Calu3 (cell line): ENCODE data around the gene RSF1. TPM values are rescaled to one million over a fixed set of nuclear protein-coding genes. Genes with fewer than 3 reads are reported as not detected.

ENCODE experiments used
- BruUV-seq: library from RNA; stranded (reverse); fragments of 400-500 nt; replicated peaks from 2 replicates; lab custom pipeline; 2021; lab: Mats Ljungman, UMichigan
- CTCF ChIA-PET: fragments of 300-600 bp; sonication (Branson Sonifier 250); formaldehyde crosslinking; loops from one replicate; lab custom pipeline; 2022; ENCODE audit warnings: antibody characterized with exemption; lab: Charles Lee
- DNase-seq: peaks from one replicate; pipeline ENCODE4 v3.0.0; 2022
- H3K27ac Mint-ChIP-seq: one replicate; pipeline ENCODE4 v1.8.0; 2022; ENCODE audit warnings: mixed read lengths; ENCODE audit not compliant: unreplicated experiment
- H3K27me3 Mint-ChIP-seq: one replicate; pipeline ENCODE4 v1.8.0; 2022; ENCODE audit warnings: mixed read lengths; ENCODE audit not compliant: unreplicated experiment
- H3K36me3 Mint-ChIP-seq: one replicate; pipeline ENCODE4 v1.8.0; 2022; ENCODE audit warnings: mild to moderate bottlenecking, moderate library complexity, mixed read lengths; ENCODE audit not compliant: insufficient read depth, unreplicated experiment
- H3K4me1 Mint-ChIP-seq: one replicate; pipeline ENCODE4 v1.8.0; 2022; ENCODE audit warnings: mild to moderate bottlenecking, low read depth, mixed read lengths; ENCODE audit not compliant: unreplicated experiment
- H3K4me3 Mint-ChIP-seq: one replicate; pipeline ENCODE4 v1.8.0; 2022; ENCODE audit warnings: mild to moderate bottlenecking, low read depth, moderate library complexity, mixed read lengths; ENCODE audit not compliant: unreplicated experiment
- H3K9me3 Mint-ChIP-seq: one replicate; pipeline ENCODE4 v1.8.0; 2022; ENCODE audit warnings: low read depth, mixed read lengths; ENCODE audit not compliant: unreplicated experiment
- intact Hi-C: fragments of 100-400 bp; cut with micrococcal nuclease; formaldehyde crosslinking; loops from one replicate; pipeline ENCODE4 v1.10.0; 2022; ENCODE audit not compliant: unreplicated experiment
- total RNA-seq: library from RNA; stranded (reverse); gene quantifications from 2 replicates; pipeline ENCODE4 v1.2.3, GENCODE V29; 2022
- TF ChIP-seq, protein P1 (sequence below): fragments of 200-600 bp; IDR thresholded peaks from one replicate; pipeline ENCODE4 v1.8.0; 2022; ENCODE audit warnings: antibody characterized with exemption; ENCODE audit not compliant: unreplicated experiment

The RSF1 gene
- total RNA-seq, 1 experiment from 2014 or later: 68.5 TPM

DNA sequence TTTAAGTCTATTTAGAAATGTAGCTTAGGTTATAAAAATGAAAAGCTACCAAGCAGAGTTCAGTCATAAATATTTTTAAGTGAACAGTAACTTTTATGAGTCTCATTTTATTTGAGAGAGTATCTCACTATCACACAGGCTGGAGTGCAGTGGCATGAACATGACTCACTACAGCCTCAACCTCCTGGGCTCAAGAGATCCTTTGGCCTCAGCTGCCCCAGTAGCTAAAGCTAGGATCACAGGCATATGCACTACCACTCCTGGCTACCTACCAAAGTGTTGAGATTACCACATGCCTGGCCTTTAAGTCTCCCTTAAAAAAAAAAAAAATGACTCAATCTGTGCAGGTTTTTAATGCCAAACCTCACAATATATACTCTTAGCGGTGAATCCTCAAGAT lies 148.3 kb downstream of the RSF1 start:
- CTCF ChIA-PET: no interaction called here
- BruUV-seq: no TSS peak
- peaks cover 47% of the 10 kb centered on the region for H3K36me3 Mint-ChIP-seq
- peaks cover 6% of the 10 kb centered on the region for H3K4me1 Mint-ChIP-seq
- no peak for DNase-seq
- intact Hi-C loops: no loop called here
- H3K27ac Mint-ChIP-seq: no peak overlapping the region
- no peak overlapping the region for H3K4me3 Mint-ChIP-seq
- no peaks in the 10 kb centered on the region for H3K27me3 Mint-ChIP-seq
- H3K9me3 Mint-ChIP-seq: no peaks in the 10 kb centered on the region
- TF ChIP-seq, protein P1, sequence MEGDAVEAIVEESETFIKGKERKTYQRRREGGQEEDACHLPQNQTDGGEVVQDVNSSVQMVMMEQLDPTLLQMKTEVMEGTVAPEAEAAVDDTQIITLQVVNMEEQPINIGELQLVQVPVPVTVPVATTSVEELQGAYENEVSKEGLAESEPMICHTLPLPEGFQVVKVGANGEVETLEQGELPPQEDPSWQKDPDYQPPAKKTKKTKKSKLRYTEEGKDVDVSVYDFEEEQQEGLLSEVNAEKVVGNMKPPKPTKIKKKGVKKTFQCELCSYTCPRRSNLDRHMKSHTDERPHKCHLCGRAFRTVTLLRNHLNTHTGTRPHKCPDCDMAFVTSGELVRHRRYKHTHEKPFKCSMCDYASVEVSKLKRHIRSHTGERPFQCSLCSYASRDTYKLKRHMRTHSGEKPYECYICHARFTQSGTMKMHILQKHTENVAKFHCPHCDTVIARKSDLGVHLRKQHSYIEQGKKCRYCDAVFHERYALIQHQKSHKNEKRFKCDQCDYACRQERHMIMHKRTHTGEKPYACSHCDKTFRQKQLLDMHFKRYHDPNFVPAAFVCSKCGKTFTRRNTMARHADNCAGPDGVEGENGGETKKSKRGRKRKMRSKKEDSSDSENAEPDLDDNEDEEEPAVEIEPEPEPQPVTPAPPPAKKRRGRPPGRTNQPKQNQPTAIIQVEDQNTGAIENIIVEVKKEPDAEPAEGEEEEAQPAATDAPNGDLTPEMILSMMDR: no peak

DNA sequence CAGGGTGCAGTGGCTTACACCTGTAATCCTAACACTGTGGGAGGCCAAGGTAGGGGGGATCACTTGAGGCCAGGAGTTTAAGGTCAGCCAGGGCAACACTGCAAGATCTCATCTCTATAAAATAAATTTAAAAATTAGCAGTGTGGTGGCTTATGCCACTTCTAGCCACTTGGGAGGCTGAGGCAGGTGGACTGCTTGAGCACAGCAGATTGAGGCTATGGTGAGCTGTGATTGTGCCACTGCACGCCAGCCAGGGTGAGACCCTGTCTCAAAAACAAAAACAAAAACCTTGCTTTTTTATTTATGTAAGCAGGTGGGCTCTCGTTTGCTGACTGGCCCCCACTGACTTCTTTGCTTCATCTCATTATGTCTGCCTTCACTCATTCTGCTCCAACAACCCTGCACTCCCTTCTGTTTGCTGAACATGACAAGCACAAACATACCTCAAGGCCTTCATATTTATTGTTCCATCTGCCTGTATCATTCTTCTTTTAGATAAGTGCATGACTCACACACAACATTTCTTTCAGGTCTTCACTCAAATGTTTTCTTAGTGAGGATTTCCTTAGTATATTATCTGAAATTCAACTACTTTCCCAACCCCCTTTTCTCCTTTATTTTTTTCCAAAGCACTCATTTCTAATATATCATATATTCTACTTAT lies 150.5 kb downstream of the RSF1 start:
- intact Hi-C loops: no loop called here
- H3K9me3 Mint-ChIP-seq: no peaks in the 10 kb centered on the region
- H3K27ac Mint-ChIP-seq: no peak overlapping the region
- no peaks in the 10 kb centered on the region for H3K4me1 Mint-ChIP-seq
- TF ChIP-seq, protein P1: no peak
- CTCF ChIA-PET: no interaction called here
- DNase-seq: no peak
- H3K36me3 Mint-ChIP-seq: peaks cover 42% of the 10 kb centered on the region
- no peaks in the 10 kb centered on the region for H3K27me3 Mint-ChIP-seq
- no TSS peak for BruUV-seq
- H3K4me3 Mint-ChIP-seq: no peak overlapping the region

DNA sequence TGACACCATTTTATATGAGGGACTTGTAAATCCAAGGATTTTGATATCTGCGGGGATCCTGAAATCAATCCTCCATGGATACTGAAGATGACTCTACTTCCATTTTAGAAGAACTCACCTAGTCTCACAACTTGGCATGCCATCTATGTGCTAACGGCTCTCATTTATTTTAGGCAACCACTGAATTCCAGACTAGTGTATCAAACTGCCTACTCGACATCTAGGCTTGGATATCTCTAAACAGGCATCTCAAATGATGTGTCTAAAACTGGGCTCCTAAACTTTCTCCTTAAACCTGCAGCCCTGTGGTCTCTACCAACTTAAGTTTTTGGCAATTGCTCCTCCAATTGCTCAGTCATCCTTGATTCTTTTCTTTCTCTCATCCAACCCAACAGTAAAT lies 151.8 kb downstream of the RSF1 start:
- Mint-ChIP-seq H3K27ac (no peak overlapping the region), H3K36me3 (peaks cover 31% of the 10 kb centered on the region), H3K27me3 (no peaks in the 10 kb centered on the region), H3K9me3 (no peaks in the 10 kb centered on the region), H3K4me1 (no peaks in the 10 kb centered on the region), H3K4me3 (no peak overlapping the region)
- no peak for DNase-seq
- TF ChIP-seq, protein P1: no peak
- no TSS peak for BruUV-seq
- CTCF ChIA-PET: no interaction called here
- intact Hi-C loops: no loop called here

- H3K36me3 Mint-ChIP-seq: peaks cover 19% of the 10 kb centered on the region
- intact Hi-C loops: no loop called here
- no peak overlapping the region for H3K4me3 Mint-ChIP-seq
Observed at GRCh38 chr11:77665240-77665965, 155.1 kb downstream of the RSF1 start.

More at GRCh38 chr11:77665240-77665965, 155.1 kb downstream of the RSF1 start:
- Mint-ChIP-seq H3K27ac (no peak overlapping the region), H3K9me3 (no peaks in the 10 kb centered on the region), H3K27me3 (no peaks in the 10 kb centered on the region), H3K4me1 (no peaks in the 10 kb centered on the region)
- no peak for DNase-seq
- no TSS peak for BruUV-seq
- TF ChIP-seq, protein P1: no peak
- CTCF ChIA-PET: interaction anchor here (1.1 kb wide), 1 partner anchor 18 kb away, joined by 3 read pairs; no protein-coding TSS in a partner anchor
